ENCODE results near the gene C6orf62. TPM values are rescaled to one million over a fixed set of nuclear protein-coding genes. Genes with fewer than 3 reads are reported as not detected.
"Not testable (repeated sequence)": the region's sequence is repeated elsewhere in the genome, so short reads cannot be mapped to it uniquely, and the experiment has no call there.

C6orf62 gene
- total RNA-seq, 2 donors from 2014 or later: 95.1 to 115 TPM

- Histone ChIP-seq H3K36me3 (no peaks in the 10 kb centered on the region), H3K4me3 (no peak overlapping the region), H3K4me1 (replicated peaks) (no peaks in the 10 kb centered on the region), H3K9me3 (no peaks in the 10 kb centered on the region), H3K27me3 (replicated peaks; ENCODE audit: insufficient read depth) (no peaks in the 10 kb centered on the region), H3K27ac (peak overlapping the region; percentile 27 to 75)
- intact Hi-C loops (cut with DNase I): no loop called here
- peak; percentile 58 for DNase-seq (ENCODE audit: low spot score)
- 50% methylated on average over 1 of the region's 1 CpG for WGBS
- TF ChIP-seq POLR2AphosphoS5 (IDR thresholded peaks at IDR 0.05): peak; percentile 89
- TF ChIP-seq, protein P1, sequence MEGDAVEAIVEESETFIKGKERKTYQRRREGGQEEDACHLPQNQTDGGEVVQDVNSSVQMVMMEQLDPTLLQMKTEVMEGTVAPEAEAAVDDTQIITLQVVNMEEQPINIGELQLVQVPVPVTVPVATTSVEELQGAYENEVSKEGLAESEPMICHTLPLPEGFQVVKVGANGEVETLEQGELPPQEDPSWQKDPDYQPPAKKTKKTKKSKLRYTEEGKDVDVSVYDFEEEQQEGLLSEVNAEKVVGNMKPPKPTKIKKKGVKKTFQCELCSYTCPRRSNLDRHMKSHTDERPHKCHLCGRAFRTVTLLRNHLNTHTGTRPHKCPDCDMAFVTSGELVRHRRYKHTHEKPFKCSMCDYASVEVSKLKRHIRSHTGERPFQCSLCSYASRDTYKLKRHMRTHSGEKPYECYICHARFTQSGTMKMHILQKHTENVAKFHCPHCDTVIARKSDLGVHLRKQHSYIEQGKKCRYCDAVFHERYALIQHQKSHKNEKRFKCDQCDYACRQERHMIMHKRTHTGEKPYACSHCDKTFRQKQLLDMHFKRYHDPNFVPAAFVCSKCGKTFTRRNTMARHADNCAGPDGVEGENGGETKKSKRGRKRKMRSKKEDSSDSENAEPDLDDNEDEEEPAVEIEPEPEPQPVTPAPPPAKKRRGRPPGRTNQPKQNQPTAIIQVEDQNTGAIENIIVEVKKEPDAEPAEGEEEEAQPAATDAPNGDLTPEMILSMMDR (IDR thresholded peaks at IDR 0.05): no peak
Observed at GRCh38 chr6:24734166-24734565, 15.2 kb upstream of the C6orf62 start.

GRCh38 chr6:24731456-24732134, 12.6 kb upstream of the C6orf62 start:
- H3K27ac ChIP-seq; H3K27me3 ChIP-seq (replicated peaks; ENCODE audit: insufficient read depth); H3K4me1 ChIP-seq (replicated peaks); DNase-seq (ENCODE audit: low spot score); H3K9me3 ChIP-seq; intact Hi-C loops (cut with DNase I); H3K4me3 ChIP-seq; H3K36me3 ChIP-seq: not testable (repeated sequence)
- 89% methylated on average over 6 of the region's 6 CpGs for WGBS

DNA sequence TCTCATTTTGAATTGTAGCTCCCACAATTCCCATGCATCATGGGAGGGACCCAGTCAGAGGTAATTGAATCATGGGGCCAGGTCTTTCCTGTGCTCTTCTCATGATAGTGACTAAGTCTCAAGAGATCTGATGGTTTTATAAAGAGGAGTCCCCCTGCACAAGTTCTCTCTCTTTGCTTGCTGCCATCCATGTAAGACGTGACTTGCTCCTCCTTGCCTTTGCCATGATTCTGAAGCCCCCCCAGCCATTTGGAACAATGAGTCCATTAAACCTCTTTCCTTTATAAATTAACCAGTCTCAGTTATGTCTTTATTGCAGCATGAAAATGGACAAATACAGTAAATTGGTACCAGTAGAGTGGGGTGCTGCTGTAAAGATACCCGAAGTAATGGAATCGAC, 11.7 kb upstream of the C6orf62 start:
- DNase-seq (ENCODE audit: low spot score); H3K27ac ChIP-seq; H3K4me1 ChIP-seq (replicated peaks); H3K9me3 ChIP-seq; intact Hi-C loops (cut with DNase I); H3K36me3 ChIP-seq; H3K4me3 ChIP-seq; H3K27me3 ChIP-seq (replicated peaks; ENCODE audit: insufficient read depth): not testable (repeated sequence)
- WGBS: 96% methylated on average over 3 of the region's 3 CpGs

- intact Hi-C loops (cut with DNase I): loop anchor here (5.0 kb wide), 1 partner anchor 49 kb away; the partner anchor contains the start of gene GMNN
Observed at GRCh38 chr6:24723270-24723669, 4.3 kb upstream of the C6orf62 start.

GRCh38 chr6:24721461-24722215, 2.7 kb upstream of the C6orf62 start:
- intact Hi-C loops (cut with DNase I): loop anchor here (2.0 to 5.0 kb wide), 2 partner anchors 51 to 55 kb away; partner anchors contain the start of genes ACOT13, GMNN and TDP2
- DNase-seq (ENCODE audit: low spot score): peak; percentile 88
- TF ChIP-seq, protein P1 (IDR thresholded peaks at IDR 0.05): no peak
- TF ChIP-seq POLR2A (IDR thresholded peaks at IDR 0.05) (peak; percentile 72), POLR2AphosphoS5 (IDR thresholded peaks at IDR 0.05) (no peak)

More at GRCh38 chr6:24723270-24723669, 4.3 kb upstream of the C6orf62 start:
- Histone ChIP-seq H3K27ac (no peak overlapping the region), H3K9me3 (no peaks in the 10 kb centered on the region), H3K36me3 (no peaks in the 10 kb centered on the region), H3K4me3 (no peak overlapping the region), H3K27me3 (replicated peaks; ENCODE audit: insufficient read depth) (no peaks in the 10 kb centered on the region), H3K4me1 (replicated peaks) (no peaks in the 10 kb centered on the region)
- DNase-seq (ENCODE audit: low spot score): no peak
- 99% methylated on average over 3 of the region's 3 CpGs for WGBS
- TF ChIP-seq POLR2AphosphoS5 (IDR thresholded peaks at IDR 0.05): no peak
- TF ChIP-seq POLR2A (IDR thresholded peaks at IDR 0.05): no peak
- TF ChIP-seq, protein P1 (IDR thresholded peaks at IDR 0.05): no peak

More at GRCh38 chr6:24721461-24722215, 2.7 kb upstream of the C6orf62 start:
- Histone ChIP-seq H3K27me3 (replicated peaks; ENCODE audit: insufficient read depth) (no peaks in the 10 kb centered on the region), H3K9me3 (no peaks in the 10 kb centered on the region), H3K4me1 (replicated peaks) (no peaks in the 10 kb centered on the region), H3K36me3 (no peaks in the 10 kb centered on the region), H3K27ac (peak overlapping the region; percentile 98 to 100), H3K4me3 (peak overlapping the region; percentile 51 to 87)
- 5% methylated on average over 26 of the region's 26 CpGs for WGBS

Measured in prostate gland (tissue), 2 donors.